ENCODE results near the gene NOSTRIN. TPM values are rescaled to one million over a fixed set of nuclear protein-coding genes. Genes with fewer than 3 reads are reported as not detected.
A peak's percentile ranks its signal among the peaks of the same experiment; 100 is the strongest.

The NOSTRIN gene
- total and polyA plus RNA-seq, 4 donors = 11.4 to 20.4 (median 13.9) TPM

- Histone ChIP-seq H3K4me3 (ENCODE audit: low read depth, low read length) (no peak overlapping the region), H3K36me3 (ENCODE audit: control insufficient read depth, insufficient read depth, low read length) (no peaks in the 10 kb centered on the region), H3K27ac (ENCODE audit: low read depth, low read length) (no peak overlapping the region), H3K4me1 (ENCODE audit: control insufficient read depth, insufficient read depth, low read length) (no peaks in the 10 kb centered on the region), H3K27me3 (ENCODE audit: control insufficient read depth, insufficient read depth, low read length) (no peaks in the 10 kb centered on the region), H3K9me3 (ENCODE audit: control insufficient read depth, insufficient read depth, low read length) (no peaks in the 10 kb centered on the region)
- WGBS (ENCODE audit: insufficient coverage) = 40% methylated on average over 1 of the region's 3 CpGs
- DNase-seq (ENCODE audit: low read depth in 4 of 6, low spot score in 6 of 6) = peak in 1 of 6 donors; percentile 78
Measured at GRCh38 chr2:168811696-168812095, 9.3 kb downstream of the NOSTRIN start.

GRCh38 chr2:168814046-168814445 is 11.6 kb downstream of the NOSTRIN start:
- no peak for DNase-seq (ENCODE audit: low read depth in 4 of 6, low spot score in 6 of 6)
- Histone ChIP-seq H3K27ac (ENCODE audit: low read depth, low read length) (no peak overlapping the region), H3K36me3 (ENCODE audit: control insufficient read depth, insufficient read depth, low read length) (no peaks in the 10 kb centered on the region), H3K9me3 (ENCODE audit: control insufficient read depth, insufficient read depth, low read length) (no peaks in the 10 kb centered on the region), H3K4me3 (ENCODE audit: low read depth, low read length) (no peak overlapping the region), H3K27me3 (ENCODE audit: control insufficient read depth, insufficient read depth, low read length) (no peaks in the 10 kb centered on the region), H3K4me1 (ENCODE audit: control insufficient read depth, insufficient read depth, low read length) (no peaks in the 10 kb centered on the region)
- no CpG with 5 or more reads among the region's 2 CpGs for WGBS (ENCODE audit: insufficient coverage)

- Histone ChIP-seq H3K36me3 (ENCODE audit: control insufficient read depth, insufficient read depth, low read length) (no peaks in the 10 kb centered on the region), H3K27me3 (ENCODE audit: control insufficient read depth, insufficient read depth, low read length) (no peaks in the 10 kb centered on the region), H3K4me3 (ENCODE audit: low read depth, low read length) (no peak overlapping the region), H3K9me3 (ENCODE audit: control insufficient read depth, insufficient read depth, low read length) (no peaks in the 10 kb centered on the region), H3K27ac (ENCODE audit: low read depth, low read length) (no peak overlapping the region), H3K4me1 (ENCODE audit: control insufficient read depth, insufficient read depth, low read length) (peaks cover 6% of the 10 kb centered on the region)
- WGBS (ENCODE audit: insufficient coverage) = no CpG with 5 or more reads among the region's 1 CpG
- DNase-seq (ENCODE audit: low read depth in 4 of 6, low spot score in 6 of 6) = peak in 1 of 6 donors; percentile 55
Measured at GRCh38 chr2:168814939-168815907, 12.8 kb downstream of the NOSTRIN start.

- no peaks in the 10 kb centered on the region for H3K9me3 ChIP-seq (ENCODE audit: control insufficient read depth, insufficient read depth, low read length)
- DNase-seq (ENCODE audit: low read depth in 4 of 6, low spot score in 6 of 6) = no peak
- H3K27ac ChIP-seq (ENCODE audit: low read depth, low read length) = no peak overlapping the region
- no peak overlapping the region for H3K4me3 ChIP-seq (ENCODE audit: low read depth, low read length)
- no peaks in the 10 kb centered on the region for H3K27me3 ChIP-seq (ENCODE audit: control insufficient read depth, insufficient read depth, low read length)
- 90% methylated on average over 3 of the region's 3 CpGs for WGBS (ENCODE audit: insufficient coverage)
- H3K4me1 ChIP-seq (ENCODE audit: control insufficient read depth, insufficient read depth, low read length) = peaks cover 6% of the 10 kb centered on the region
- H3K36me3 ChIP-seq (ENCODE audit: control insufficient read depth, insufficient read depth, low read length) = no peaks in the 10 kb centered on the region
Measured at GRCh38 chr2:168816369-168816768, 13.9 kb downstream of the NOSTRIN start.

GRCh38 chr2:168819050-168819715 is 16.7 kb downstream of the NOSTRIN start:
- DNase-seq (ENCODE audit: low read depth in 4 of 6, low spot score in 6 of 6) = peak; percentile 18 to 96 (median 52)
- no peaks in the 10 kb centered on the region for H3K36me3 ChIP-seq (ENCODE audit: control insufficient read depth, insufficient read depth, low read length)
- peaks cover 6% of the 10 kb centered on the region for H3K4me1 ChIP-seq (ENCODE audit: control insufficient read depth, insufficient read depth, low read length)
- no CpG with 5 or more reads among the region's 10 CpGs for WGBS (ENCODE audit: insufficient coverage)
- no peaks in the 10 kb centered on the region for H3K9me3 ChIP-seq (ENCODE audit: control insufficient read depth, insufficient read depth, low read length)
- no peaks in the 10 kb centered on the region for H3K27me3 ChIP-seq (ENCODE audit: control insufficient read depth, insufficient read depth, low read length)
- H3K27ac ChIP-seq (ENCODE audit: low read depth, low read length) = no peak overlapping the region
- H3K4me3 ChIP-seq (ENCODE audit: low read depth, low read length) = no peak overlapping the region

- Histone ChIP-seq H3K36me3 (ENCODE audit: control insufficient read depth, insufficient read depth, low read length) (no peaks in the 10 kb centered on the region), H3K27me3 (ENCODE audit: control insufficient read depth, insufficient read depth, low read length) (no peaks in the 10 kb centered on the region), H3K27ac (ENCODE audit: low read depth, low read length) (no peak overlapping the region), H3K4me1 (ENCODE audit: control insufficient read depth, insufficient read depth, low read length) (peaks cover 6% of the 10 kb centered on the region), H3K9me3 (ENCODE audit: control insufficient read depth, insufficient read depth, low read length) (no peaks in the 10 kb centered on the region), H3K4me3 (ENCODE audit: low read depth, low read length) (no peak overlapping the region)
- peak in 3 of 6 donors; percentile 23 to 36 (median 33) for DNase-seq (ENCODE audit: low read depth in 4 of 6, low spot score in 6 of 6)
- WGBS (ENCODE audit: insufficient coverage) = 90% methylated on average over 3 of the region's 6 CpGs
Measured at GRCh38 chr2:168819829-168820489, 17.5 kb downstream of the NOSTRIN start.

GRCh38 chr2:168821577-168821976 is 19.1 kb downstream of the NOSTRIN start:
- WGBS (ENCODE audit: insufficient coverage) = 79% methylated on average over 6 of the region's 8 CpGs
- Histone ChIP-seq H3K36me3 (ENCODE audit: control insufficient read depth, insufficient read depth, low read length) (no peaks in the 10 kb centered on the region), H3K9me3 (ENCODE audit: control insufficient read depth, insufficient read depth, low read length) (no peaks in the 10 kb centered on the region), H3K27me3 (ENCODE audit: control insufficient read depth, insufficient read depth, low read length) (no peaks in the 10 kb centered on the region), H3K27ac (ENCODE audit: low read depth, low read length) (no peak overlapping the region), H3K4me1 (ENCODE audit: control insufficient read depth, insufficient read depth, low read length) (peaks cover 6% of the 10 kb centered on the region), H3K4me3 (ENCODE audit: low read depth, low read length) (no peak overlapping the region)
- no peak for DNase-seq (ENCODE audit: low read depth in 4 of 6, low spot score in 6 of 6)

GRCh38 chr2:168821992-168822391 is 19.6 kb downstream of the NOSTRIN start:
- Histone ChIP-seq H3K4me1 (ENCODE audit: control insufficient read depth, insufficient read depth, low read length) (peaks cover 6% of the 10 kb centered on the region), H3K9me3 (ENCODE audit: control insufficient read depth, insufficient read depth, low read length) (no peaks in the 10 kb centered on the region), H3K27me3 (ENCODE audit: control insufficient read depth, insufficient read depth, low read length) (no peaks in the 10 kb centered on the region), H3K36me3 (ENCODE audit: control insufficient read depth, insufficient read depth, low read length) (no peaks in the 10 kb centered on the region), H3K27ac (ENCODE audit: low read depth, low read length) (no peak overlapping the region), H3K4me3 (ENCODE audit: low read depth, low read length) (no peak overlapping the region)
- 100% methylated on average over 1 of the region's 1 CpG for WGBS (ENCODE audit: insufficient coverage)
- DNase-seq (ENCODE audit: low read depth in 4 of 6, low spot score in 6 of 6) = peak in 1 of 6 donors; percentile 36

- no peak overlapping the region for H3K4me3 ChIP-seq (ENCODE audit: low read depth, low read length)
- no peak overlapping the region for H3K27ac ChIP-seq (ENCODE audit: low read depth, low read length)
- H3K36me3 ChIP-seq (ENCODE audit: control insufficient read depth, insufficient read depth, low read length) = no peaks in the 10 kb centered on the region
- H3K9me3 ChIP-seq (ENCODE audit: control insufficient read depth, insufficient read depth, low read length) = no peaks in the 10 kb centered on the region
- no peaks in the 10 kb centered on the region for H3K27me3 ChIP-seq (ENCODE audit: control insufficient read depth, insufficient read depth, low read length)
- no peak for DNase-seq (ENCODE audit: low read depth in 4 of 6, low spot score in 6 of 6)
- H3K4me1 ChIP-seq (ENCODE audit: control insufficient read depth, insufficient read depth, low read length) = peaks cover under 1% of the 10 kb centered on the region
Measured at GRCh38 chr2:168825126-168825525, 22.7 kb downstream of the NOSTRIN start.

Data from spinal cord (tissue), 10 donors.